HUES64 (cell line): ENCODE measurements around the gene REPIN1.

Experiments used
- H3K27ac ChIP-seq: 2 replicates; pipeline ENCODE4 v1.7.0; 2013; ENCODE audit warnings: low read depth, low read length, inconsistent platforms
- H3K27me3 ChIP-seq: 2 replicates; pipeline ENCODE4 v1.6.1; 2013; ENCODE audit warnings: mild to moderate bottlenecking, low read length; ENCODE audit not compliant: insufficient read depth
- H3K36me3 ChIP-seq: 2 replicates; pipeline ENCODE4 v1.6.1; 2013; ENCODE audit warnings: mild to moderate bottlenecking, low read length; ENCODE audit not compliant: insufficient read depth
- H3K4me1 ChIP-seq: 2 replicates; pipeline ENCODE4 v1.6.1; 2013; ENCODE audit warnings: mild to moderate bottlenecking, low read length, moderate library complexity; ENCODE audit not compliant: insufficient read depth
- H3K4me3 ChIP-seq: 2 replicates; pipeline ENCODE4 v1.5.1; 2013; ENCODE audit warnings: mild to moderate bottlenecking, low read length, moderate library complexity
- H3K9ac ChIP-seq: 2 replicates; pipeline ENCODE4 v1.6.1; 2013; ENCODE audit warnings: mild to moderate bottlenecking, low read depth, low read length
- H3K9me3 ChIP-seq: 2 replicates; pipeline ENCODE4 v1.6.1; 2013; ENCODE audit warnings: low read depth, low read length; ENCODE audit not compliant: insufficient read depth
- WGBS: fragments of 150-250, 120-280 bp; methylation state at CpG from one replicate; pipeline ENCODE4 v1.1.7; 2013; ENCODE audit warnings: missing lambda C conversion rate; 5-methylcytosine and 5-hydroxymethylcytosine counted together

REPIN1 gene

DNA sequence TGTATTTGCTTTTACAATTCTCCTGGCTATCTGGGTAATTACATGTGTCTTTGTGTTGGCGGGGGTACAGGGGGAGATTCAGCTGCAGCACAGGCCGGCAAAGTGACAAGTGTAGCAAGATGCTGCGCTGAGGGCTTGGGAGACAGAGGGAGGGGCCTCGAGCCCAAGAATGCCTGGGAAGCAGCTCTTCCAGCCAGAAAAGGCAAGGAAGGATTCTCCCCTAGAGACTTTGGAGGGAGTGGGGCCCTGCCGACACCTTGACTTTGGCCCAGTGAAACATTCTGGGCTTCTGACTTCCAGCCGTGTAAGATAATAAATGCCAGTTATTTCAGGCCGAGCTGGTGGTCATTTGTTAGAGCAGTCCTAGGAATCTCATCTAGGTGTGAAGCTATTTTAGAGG is 7.2 kb upstream of the REPIN1 start:
- no peaks in the 10 kb centered on the region for H3K27me3 ChIP-seq
- H3K27ac ChIP-seq, result no peak overlapping the region
- H3K4me1 ChIP-seq, result peaks cover 37% of the 10 kb centered on the region
- 46% methylated on average over 7 of the region's 7 CpGs for WGBS
- H3K36me3 ChIP-seq, result no peaks in the 10 kb centered on the region
- H3K9ac ChIP-seq, result no peak overlapping the region
- no peak overlapping the region for H3K4me3 ChIP-seq
- no peaks in the 10 kb centered on the region for H3K9me3 ChIP-seq

DNA sequence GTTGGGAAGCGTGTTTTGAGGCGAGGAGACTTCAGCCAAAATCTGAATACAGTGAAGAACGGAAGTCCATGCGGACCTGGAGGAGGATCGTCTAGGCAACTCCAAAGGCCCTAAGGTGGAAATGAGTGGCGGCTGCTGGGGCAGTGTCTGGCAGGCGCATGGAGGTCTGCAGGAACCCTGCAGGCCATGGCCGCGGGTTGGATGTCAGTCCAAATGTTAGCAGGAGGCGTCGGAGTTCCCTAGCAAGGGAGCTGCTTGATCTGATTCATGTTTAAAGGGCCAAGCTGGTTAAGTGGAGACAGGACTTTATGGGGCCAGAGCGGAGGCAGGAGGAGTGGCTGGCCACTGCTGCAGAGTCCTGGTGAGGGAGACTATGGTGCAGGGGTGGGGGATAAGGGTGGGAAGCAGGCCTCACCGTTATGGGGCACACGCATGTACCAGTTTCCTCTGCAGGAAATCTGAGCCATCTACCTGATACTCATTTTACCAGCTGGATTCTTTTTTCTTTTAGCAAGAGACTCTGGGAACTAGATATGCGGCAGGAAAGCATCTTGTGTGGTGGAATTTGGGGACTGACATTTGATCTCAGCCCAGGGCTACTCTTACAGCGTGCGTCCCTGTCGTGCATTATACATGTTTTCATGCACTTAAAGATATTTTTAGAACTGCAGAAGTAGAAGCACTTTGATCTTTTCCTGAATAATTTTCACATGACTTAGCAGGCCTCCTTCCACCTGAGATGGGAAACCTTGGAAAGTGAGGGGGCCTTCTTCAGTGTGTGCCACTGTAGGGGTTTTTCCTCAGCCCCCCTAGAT is 6.6 kb upstream of the REPIN1 start:
- no peak overlapping the region for H3K27ac ChIP-seq
- no peaks in the 10 kb centered on the region for H3K9me3 ChIP-seq
- no peak overlapping the region for H3K4me3 ChIP-seq
- no peaks in the 10 kb centered on the region for H3K36me3 ChIP-seq
- peaks cover 37% of the 10 kb centered on the region for H3K4me1 ChIP-seq
- WGBS, result 67% methylated on average over 16 of the region's 18 CpGs
- no peaks in the 10 kb centered on the region for H3K27me3 ChIP-seq
- H3K9ac ChIP-seq, result no peak overlapping the region

DNA sequence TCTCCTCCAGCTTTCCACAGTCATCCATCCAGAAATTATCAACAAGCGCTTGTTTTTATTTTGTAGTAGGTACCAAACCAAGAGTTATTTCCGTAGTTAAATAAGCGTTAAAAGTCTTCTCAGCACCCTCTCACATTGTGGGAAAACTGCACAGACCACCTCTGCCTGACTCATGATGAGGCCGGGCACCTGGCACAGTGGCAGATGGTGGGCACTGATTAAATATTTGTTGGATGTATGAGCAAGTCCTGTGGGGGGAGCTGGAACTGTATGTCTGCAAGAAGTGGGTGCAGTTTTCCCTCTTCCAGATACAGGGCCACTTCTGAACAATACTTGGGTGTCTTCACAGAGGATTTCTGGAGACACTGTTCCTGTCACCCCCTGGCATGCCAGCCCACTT is 5.3 kb upstream of the REPIN1 start:
- H3K27me3 ChIP-seq, result no peaks in the 10 kb centered on the region
- H3K36me3 ChIP-seq, result no peaks in the 10 kb centered on the region
- H3K4me1 ChIP-seq, result peaks cover 36% of the 10 kb centered on the region
- no peak overlapping the region for H3K9ac ChIP-seq
- H3K9me3 ChIP-seq, result no peaks in the 10 kb centered on the region
- H3K27ac ChIP-seq, result no peak overlapping the region
- H3K4me3 ChIP-seq, result no peak overlapping the region
- WGBS, result 98% methylated on average over 4 of the region's 4 CpGs

DNA sequence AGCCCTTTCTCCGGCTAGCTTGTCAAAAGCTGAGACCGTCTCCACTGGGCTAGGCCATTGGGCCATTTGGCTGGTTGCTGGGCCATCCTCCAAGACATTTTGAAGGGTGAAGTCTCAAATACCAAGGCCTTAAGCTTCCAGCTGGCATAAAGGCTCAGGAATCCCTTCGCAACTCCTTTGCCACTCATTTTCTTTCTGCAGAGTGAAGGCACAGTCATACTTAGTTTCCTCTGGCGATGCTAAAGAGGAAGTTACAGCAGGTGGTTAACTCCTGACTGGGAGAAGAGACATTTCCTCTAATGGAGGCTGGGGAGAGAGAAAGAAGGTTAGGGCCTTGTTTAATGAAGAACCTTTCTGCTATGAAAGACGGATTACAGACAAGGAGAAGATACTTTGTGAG is 4.8 kb upstream of the REPIN1 start:
- H3K27me3 ChIP-seq, result no peaks in the 10 kb centered on the region
- no peak overlapping the region for H3K27ac ChIP-seq
- H3K4me3 ChIP-seq, result no peak overlapping the region
- no peaks in the 10 kb centered on the region for H3K36me3 ChIP-seq
- peaks cover 36% of the 10 kb centered on the region for H3K4me1 ChIP-seq
- H3K9me3 ChIP-seq, result no peaks in the 10 kb centered on the region
- no peak overlapping the region for H3K9ac ChIP-seq
- WGBS, result 83% methylated on average over 5 of the region's 5 CpGs

DNA sequence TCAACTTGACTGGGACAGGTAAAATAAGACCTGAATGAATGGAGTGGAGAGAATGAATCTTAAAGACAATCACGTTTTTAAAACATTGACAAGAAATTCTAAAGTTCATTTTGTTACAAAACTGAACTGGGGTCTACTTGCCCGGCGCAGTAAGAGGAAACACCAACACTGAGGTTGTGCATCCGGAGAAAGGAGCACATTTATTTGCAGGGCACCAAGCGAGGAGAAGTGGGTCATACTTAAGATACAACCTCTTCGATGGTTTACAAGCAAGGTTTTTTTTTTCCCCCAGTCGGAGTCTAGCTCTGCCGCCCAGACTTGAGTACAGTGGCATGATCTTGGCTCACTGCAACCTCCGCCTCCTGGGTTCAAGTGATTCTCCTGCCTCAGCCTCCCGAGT is 3.4 kb upstream of the REPIN1 start:
- no peaks in the 10 kb centered on the region for H3K9me3 ChIP-seq

DNA sequence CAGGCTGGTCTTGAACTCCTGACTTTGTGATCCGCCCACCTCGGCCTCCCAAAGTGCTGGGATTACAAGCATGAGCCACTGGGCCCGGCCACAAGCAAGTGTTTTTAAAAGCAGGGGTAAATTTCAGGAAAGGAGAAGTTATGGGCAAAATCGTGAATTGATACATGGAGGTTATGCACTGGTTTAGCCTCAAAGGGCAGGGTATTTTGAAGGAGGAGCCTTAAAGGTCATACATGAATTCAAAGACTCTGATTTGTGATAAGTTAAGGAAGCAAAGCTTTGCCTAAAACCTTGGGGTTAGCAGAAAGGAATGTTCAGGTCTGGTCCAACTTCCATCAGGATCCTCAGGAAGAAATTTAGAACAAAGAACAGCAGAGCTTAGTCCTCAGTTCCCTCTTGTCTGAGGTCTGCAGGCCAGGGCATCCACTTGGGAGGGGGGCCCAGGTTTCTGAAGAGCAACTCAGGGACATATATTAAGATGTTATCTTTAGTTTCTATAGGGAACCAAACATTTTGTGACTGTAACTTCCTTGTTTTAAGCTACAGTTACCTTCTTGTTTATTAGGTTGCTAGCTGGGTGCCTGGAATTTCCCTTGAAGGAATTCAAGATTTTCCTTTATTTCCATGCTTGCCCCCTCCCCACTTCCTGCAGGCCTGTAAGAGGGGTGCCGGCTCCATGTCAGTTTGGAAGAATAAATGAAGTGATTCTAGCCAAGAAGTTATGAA is 2.8 kb upstream of the REPIN1 start:
- 81% methylated on average over 4 of the region's 5 CpGs for WGBS
- H3K4me3 ChIP-seq, result no peak overlapping the region

More for the DNA sequence above, 3.4 kb upstream of the REPIN1 start:
- peaks cover 5% of the 10 kb centered on the region; the same call in 1 of the 2 replicates for H3K36me3 ChIP-seq
- peaks cover 44% of the 10 kb centered on the region for H3K4me1 ChIP-seq
- no peak overlapping the region for H3K27ac ChIP-seq
- 94% methylated on average over 10 of the region's 10 CpGs for WGBS
- no peaks in the 10 kb centered on the region for H3K27me3 ChIP-seq
- H3K9ac ChIP-seq, result no peak overlapping the region
- H3K4me3 ChIP-seq, result no peak overlapping the region

DNA sequence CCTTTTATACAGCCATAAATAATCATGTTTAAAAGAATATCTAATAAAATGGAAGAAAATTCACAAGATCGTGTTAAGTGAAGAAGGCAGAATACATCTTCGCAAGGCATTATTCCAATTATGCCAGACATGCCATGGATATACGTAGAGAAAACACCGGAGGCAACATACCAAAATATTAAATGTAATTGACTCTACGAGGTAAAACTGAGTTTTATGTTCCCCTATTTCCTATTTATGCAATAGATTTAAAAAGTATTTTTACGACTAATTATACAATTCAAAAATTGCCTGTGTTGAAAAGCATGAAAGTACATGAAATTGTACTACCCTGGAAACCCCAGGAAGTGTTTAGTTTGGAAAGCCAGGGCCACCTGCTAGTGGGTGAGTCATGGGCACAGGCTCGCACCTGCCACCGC is 936 bp upstream of the REPIN1 start:
- WGBS, result 69% methylated on average over 7 of the region's 8 CpGs
- peak overlapping the region; percentile 91 for H3K27ac ChIP-seq
- no peaks in the 10 kb centered on the region for H3K9me3 ChIP-seq
- H3K4me3 ChIP-seq, result peak overlapping the region; percentile 60
- H3K27me3 ChIP-seq, result no peaks in the 10 kb centered on the region
- peaks cover 29% of the 10 kb centered on the region for H3K36me3 ChIP-seq
- peak overlapping the region; percentile 96 for H3K9ac ChIP-seq
- H3K4me1 ChIP-seq, result peaks cover 31% of the 10 kb centered on the region

More for the DNA sequence above, 2.8 kb upstream of the REPIN1 start:
- no peaks in the 10 kb centered on the region for H3K9me3 ChIP-seq
- no peak overlapping the region for H3K9ac ChIP-seq
- H3K4me1 ChIP-seq, result peaks cover 47% of the 10 kb centered on the region
- peaks cover 12% of the 10 kb centered on the region for H3K36me3 ChIP-seq
- peak overlapping the region; percentile 42; the same call in 1 of the 2 replicates for H3K27ac ChIP-seq
- no peaks in the 10 kb centered on the region for H3K27me3 ChIP-seq

DNA sequence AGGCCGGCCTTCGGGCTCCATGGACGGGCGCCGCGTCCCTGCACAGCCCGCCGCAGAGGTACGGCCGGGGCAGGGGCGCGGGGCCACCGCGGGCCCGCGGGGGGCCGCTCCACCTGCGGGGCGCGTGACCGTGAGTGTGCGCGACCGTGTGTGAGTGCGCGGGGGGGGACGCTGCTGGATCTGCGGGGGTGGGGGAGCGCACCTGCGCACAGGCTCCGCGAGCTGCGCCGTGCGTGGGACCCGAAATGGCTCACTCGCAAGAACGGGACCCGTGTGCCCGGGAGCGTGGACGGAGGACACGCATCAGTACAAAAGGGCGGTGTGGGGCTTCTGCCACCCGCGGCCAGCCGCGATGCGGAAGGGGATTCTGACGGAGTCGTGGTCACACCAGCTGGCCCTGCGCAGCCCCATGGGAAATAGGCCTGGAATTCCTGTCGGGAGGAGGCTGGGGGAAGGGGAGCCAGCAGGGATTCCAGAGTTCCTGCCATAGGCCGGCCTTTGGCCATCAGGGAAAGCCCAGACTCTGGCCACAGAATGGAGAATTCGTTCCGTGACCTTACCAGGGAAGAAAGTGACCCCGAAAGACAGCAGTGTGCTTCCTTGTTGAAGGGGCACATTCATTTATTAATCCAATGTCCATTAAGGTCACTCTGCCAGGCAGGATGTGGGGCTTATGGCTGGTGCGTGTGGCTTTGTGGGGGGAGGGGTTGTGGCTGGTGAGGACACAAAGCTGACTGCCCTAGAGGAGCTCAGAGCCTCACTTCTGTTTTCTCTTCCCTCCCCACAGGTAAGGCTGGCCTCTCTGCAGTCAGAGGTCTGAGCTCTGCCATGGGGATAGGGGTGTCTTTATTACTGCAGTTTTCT is 494 bp downstream of the REPIN1 start:
- H3K9ac ChIP-seq, result peak overlapping the region; percentile 96
- WGBS, result under 1% methylated on average over 58 of the region's 58 CpGs
- H3K9me3 ChIP-seq, result no peaks in the 10 kb centered on the region
- peak overlapping the region; percentile 91 for H3K27ac ChIP-seq
- H3K4me1 ChIP-seq, result peaks cover 33% of the 10 kb centered on the region
- no peaks in the 10 kb centered on the region for H3K27me3 ChIP-seq
- peak overlapping the region; percentile 60 for H3K4me3 ChIP-seq
- peaks cover 43% of the 10 kb centered on the region for H3K36me3 ChIP-seq

DNA sequence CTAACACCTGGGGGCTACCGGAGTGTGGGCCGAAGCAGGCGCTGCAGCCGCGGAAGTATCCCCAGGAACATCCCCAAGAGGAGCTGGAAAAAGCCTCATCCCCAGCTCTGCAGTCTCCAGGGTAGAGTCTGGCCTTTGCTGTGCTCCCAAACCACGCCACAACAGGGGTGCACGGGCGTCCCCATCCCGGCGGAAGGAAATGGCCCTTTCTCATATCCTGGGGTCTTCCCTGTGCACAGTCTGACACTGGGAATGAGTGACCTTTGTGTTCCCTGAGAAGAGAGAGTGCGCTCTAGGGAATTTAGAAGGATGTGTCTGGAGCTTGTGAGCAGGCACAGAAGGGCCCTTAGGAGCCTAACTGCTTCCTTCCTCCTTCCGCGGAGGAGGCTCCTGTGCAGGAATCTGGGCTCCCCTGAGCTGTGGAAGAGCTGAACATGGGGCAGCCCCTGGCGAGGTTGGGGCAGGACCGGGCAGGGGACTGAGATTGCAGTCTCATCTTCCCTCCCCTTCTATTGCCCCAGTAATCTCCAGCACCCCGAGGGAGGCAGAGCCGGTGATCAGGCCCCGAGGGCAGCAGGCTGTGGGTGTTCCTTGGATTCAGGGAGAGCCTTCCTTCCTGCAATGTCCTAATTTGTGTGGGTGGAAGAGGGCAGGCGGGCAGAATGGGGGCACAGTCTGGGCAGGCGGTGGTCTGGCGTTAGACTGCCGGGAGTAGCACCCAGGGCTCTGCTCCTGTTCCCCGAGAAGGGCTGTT is 1.3 kb downstream of the REPIN1 start:
- Histone ChIP-seq H3K36me3 (peaks cover 49% of the 10 kb centered on the region), H3K4me3 (peak overlapping the region; percentile 60), H3K9me3 (no peaks in the 10 kb centered on the region), H3K4me1 (peaks cover 33% of the 10 kb centered on the region), H3K9ac (peak overlapping the region; percentile 96), H3K27ac (peak overlapping the region; percentile 91), H3K27me3 (no peaks in the 10 kb centered on the region)
- WGBS, result 56% methylated on average over 23 of the region's 23 CpGs

DNA sequence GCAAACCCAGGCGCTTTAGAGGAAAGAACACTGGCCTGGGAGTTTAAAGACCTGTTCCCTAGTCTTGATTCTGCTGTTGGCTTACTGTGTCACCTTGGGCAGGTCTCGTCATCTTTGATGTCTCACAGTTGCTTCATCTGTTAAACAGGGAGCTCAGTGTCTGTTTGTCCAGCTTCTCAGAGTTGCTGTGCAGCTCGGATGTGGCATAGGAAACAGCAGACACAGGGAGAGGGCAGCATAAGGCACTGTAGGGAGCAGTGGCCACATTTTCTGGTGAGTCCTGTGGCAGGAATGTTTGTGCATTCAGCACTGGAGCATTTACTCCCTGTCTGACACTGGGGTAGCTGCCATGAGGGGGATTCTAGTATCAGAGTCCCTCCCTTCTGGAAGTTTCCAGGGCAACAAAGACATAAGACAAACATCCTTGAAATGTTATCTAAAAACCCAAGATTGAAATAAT is 2.0 kb downstream of the REPIN1 start:
- no peaks in the 10 kb centered on the region for H3K9me3 ChIP-seq
- peak overlapping the region; percentile 60; the same call in 1 of the 2 replicates for H3K4me3 ChIP-seq
- peaks cover 49% of the 10 kb centered on the region for H3K36me3 ChIP-seq
- peaks cover 33% of the 10 kb centered on the region for H3K4me1 ChIP-seq
- H3K27ac ChIP-seq, result peak overlapping the region; percentile 28; the same call in 1 of the 2 replicates
- WGBS, result 87% methylated on average over 3 of the region's 3 CpGs
- peak overlapping the region; percentile 96; the same call in 1 of the 2 replicates for H3K9ac ChIP-seq
- no peaks in the 10 kb centered on the region for H3K27me3 ChIP-seq
